ENCODE measurements around the gene GARIN5B.
"Not testable (repeated sequence)": the region's sequence is repeated elsewhere in the genome, so short reads cannot be mapped to it uniquely, and the experiment has no call there.

The GARIN5B gene

GRCh38 chr19:55362990-55363716 is at the start of gene GARIN5B:
Gene GARIN5B, minus strand, starts transcription at chr19:55363260. Its CDS starts 194 bp downstream, at chr19:55363066.
- no peak for DNase-seq (ENCODE audit: low spot score)

- DNase-seq (ENCODE audit: low spot score), result no peak
Measured at GRCh38 chr19:55410168-55410567, 47.1 kb upstream of the GARIN5B start.

GRCh38 chr19:55409179-55409578 is 46.1 kb upstream of the GARIN5B start:
- DNase-seq (ENCODE audit: low spot score), result not testable (repeated sequence)

- DNase-seq (ENCODE audit: low spot score), result no peak
Measured at GRCh38 chr19:55408533-55408872, 45.4 kb upstream of the GARIN5B start.

- DNase-seq (ENCODE audit: low spot score), result peak; percentile 100
Measured at GRCh38 chr19:55407800-55408532, 44.9 kb upstream of the GARIN5B start.

- DNase-seq (ENCODE audit: low spot score), result not testable (repeated sequence)
Measured at GRCh38 chr19:55407550-55407799, 44.4 kb upstream of the GARIN5B start, which contains the start of gene UBE2S. Gene UBE2S, minus strand, starts transcription at chr19:55407788. Its CDS starts 199 bp downstream, at chr19:55407589.

GRCh38 chr19:55406826-55407549 is 43.9 kb upstream of the GARIN5B start:
- no peak for DNase-seq (ENCODE audit: low spot score)

- DNase-seq (ENCODE audit: low spot score), result no peak
Measured at GRCh38 chr19:55406091-55406825, 43.2 kb upstream of the GARIN5B start.

GRCh38 chr19:55405638-55406037 is 42.6 kb upstream of the GARIN5B start:
- DNase-seq (ENCODE audit: low spot score), result no peak

- no peak for DNase-seq (ENCODE audit: low spot score)
Measured at GRCh38 chr19:55402509-55402908, 39.4 kb upstream of the GARIN5B start.

- DNase-seq (ENCODE audit: low spot score), result not testable (repeated sequence)
Measured at GRCh38 chr19:55401390-55401789, 38.3 kb upstream of the GARIN5B start.

- no peak for DNase-seq (ENCODE audit: low spot score)
Measured at GRCh38 chr19:55400281-55401087, 37.4 kb upstream of the GARIN5B start.

GRCh38 chr19:55398200-55398925 is 35.3 kb upstream of the GARIN5B start:
- DNase-seq (ENCODE audit: low spot score), result no peak

- DNase-seq (ENCODE audit: low spot score), result no peak
Measured at GRCh38 chr19:55392820-55393761, 30.0 kb upstream of the GARIN5B start.

GRCh38 chr19:55391702-55392615 is 28.9 kb upstream of the GARIN5B start:
- no peak for DNase-seq (ENCODE audit: low spot score)

GRCh38 chr19:55391191-55391670 is 28.2 kb upstream of the GARIN5B start:
- no peak for DNase-seq (ENCODE audit: low spot score)

- DNase-seq (ENCODE audit: low spot score), result no peak
Measured at GRCh38 chr19:55390461-55390880, 27.4 kb upstream of the GARIN5B start.
